Endothelial cell of hepatic sinusoid (primary cell): Measurements from ENCODE around the gene TCF7L1.
"Not testable (repeated sequence)": the region's sequence is repeated elsewhere in the genome, so short reads cannot be mapped to it uniquely, and the experiment has no call there.

Experiments
- in situ Hi-C: cut with HindIII; loops from 2 replicates; pipeline ENCODE4 v1.10.0; 2017; ENCODE audit warnings: low sequenced_read_pairs

TCF7L1 gene

GRCh38 chr2:85330839-85331636, 197.8 kb downstream of the TCF7L1 start:
- in situ Hi-C loops: no loop called here

GRCh38 chr2:85333877-85334276, 200.7 kb downstream of the TCF7L1 start:
- in situ Hi-C loops: not testable (repeated sequence)

GRCh38 chr2:85334928-85335327, 201.7 kb downstream of the TCF7L1 start:
- in situ Hi-C loops: no loop called here

GRCh38 chr2:85340034-85340892, 207.1 kb downstream of the TCF7L1 start:
- in situ Hi-C loops: no loop called here

GRCh38 chr2:85341269-85342029, 208.3 kb downstream of the TCF7L1 start:
- in situ Hi-C loops: no loop called here

- in situ Hi-C loops: no loop called here
Observed at GRCh38 chr2:85342156-85342555, 209.0 kb downstream of the TCF7L1 start.

- in situ Hi-C loops: not testable (repeated sequence)
Observed at GRCh38 chr2:85343207-85343895, 210.2 kb downstream of the TCF7L1 start.

- in situ Hi-C loops: no loop called here
Observed at GRCh38 chr2:85344356-85344954, 211.3 kb downstream of the TCF7L1 start.

GRCh38 chr2:85347599-85347998, 214.4 kb downstream of the TCF7L1 start:
- in situ Hi-C loops: no loop called here

GRCh38 chr2:85353876-85354285, 220.7 kb downstream of the TCF7L1 start:
- in situ Hi-C loops: no loop called here

- in situ Hi-C loops: no loop called here
Observed at GRCh38 chr2:85354286-85355072, 221.3 kb downstream of the TCF7L1 start, which contains the start of the genes ELMOD3 and RETSAT. Gene ELMOD3 (plus strand): TSS chr2:85354769. CDS start chr2:85357199, 2,430 bp downstream. Gene RETSAT (minus strand): TSS chr2:85354528. CDS start chr2:85354507, 21 bp downstream.

GRCh38 chr2:85355073-85355410, 221.8 kb downstream of the TCF7L1 start:
- in situ Hi-C loops: no loop called here

- in situ Hi-C loops: no loop called here
Observed at GRCh38 chr2:85355521-85355920, 222.3 kb downstream of the TCF7L1 start.

- in situ Hi-C loops: no loop called here
Observed at GRCh38 chr2:85356186-85356585, 223.0 kb downstream of the TCF7L1 start.

GRCh38 chr2:85357736-85358135, 224.5 kb downstream of the TCF7L1 start:
- in situ Hi-C loops: no loop called here
